Nephron progenitor cell (in vitro differentiated cells): ENCODE measurements around the gene SHISAL2A.

ENCODE experiments used
- DNase-seq: peaks from one replicate; pipeline ENCODE4 v3.0.0; 2021
- H3K27ac Mint-ChIP-seq: 2 replicates; pipeline ENCODE4 v1.8.0; 2021; ENCODE audit warnings: mild to moderate bottlenecking, moderate library complexity, mixed read lengths
- H3K27me3 Mint-ChIP-seq: 2 replicates; pipeline ENCODE4 v1.8.0; 2021; ENCODE audit warnings: mild to moderate bottlenecking, low read depth, mixed read lengths; ENCODE audit not compliant: poor library complexity
- H3K36me3 Mint-ChIP-seq: 2 replicates; pipeline ENCODE4 v1.8.0; 2021; ENCODE audit warnings: low read depth, mixed read lengths
- H3K4me1 Mint-ChIP-seq: 2 replicates; pipeline ENCODE4 v1.8.0; 2021; ENCODE audit warnings: mixed read lengths
- H3K4me3 Mint-ChIP-seq: 2 replicates; pipeline ENCODE4 v1.8.0; 2021; ENCODE audit warnings: mild to moderate bottlenecking, moderate library complexity, mixed read lengths
- H3K9me3 Mint-ChIP-seq: 2 replicates; pipeline ENCODE4 v1.8.0; 2021; ENCODE audit warnings: mild to moderate bottlenecking, moderate library complexity, mixed read lengths
- CTCF ChIP-seq: fragments of 200-600 bp; sonication (generic); IDR thresholded peaks from 2 replicates; pipeline ENCODE4 v1.5.0; 2021; ENCODE audit warnings: antibody characterized with exemption

Gene SHISAL2A

DNA sequence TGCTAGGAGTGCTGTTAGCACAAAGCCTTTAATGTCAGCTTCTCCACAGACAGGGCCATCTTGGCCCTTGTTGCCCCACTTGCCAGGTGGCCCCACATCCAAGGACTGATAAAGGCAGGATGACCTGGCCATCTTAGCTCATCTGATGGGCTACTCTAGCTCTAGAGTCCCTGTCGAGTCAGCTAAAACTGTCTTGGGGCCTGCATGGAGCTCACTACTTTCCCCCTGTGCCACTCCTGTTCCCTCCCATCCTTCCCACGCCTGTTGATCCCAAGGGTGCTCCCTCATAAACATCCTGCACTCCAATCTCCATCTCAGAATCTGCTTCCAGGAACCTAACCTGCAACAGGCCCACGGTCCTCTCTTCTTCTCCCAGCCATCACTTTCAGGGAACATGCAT is 31.4 kb upstream of the SHISAL2A start:
- no peak for TF ChIP-seq CTCF
- Mint-ChIP-seq H3K27me3 (peaks cover 28% of the 10 kb centered on the region), H3K4me1 (peaks cover 31% of the 10 kb centered on the region), H3K27ac (no peak overlapping the region), H3K36me3 (peaks cover 9% of the 10 kb centered on the region), H3K4me3 (peak overlapping the region; percentile 76), H3K9me3 (no peaks in the 10 kb centered on the region)
- DNase-seq = no peak

- no peak for TF ChIP-seq CTCF
- Mint-ChIP-seq H3K27me3 (peaks cover 28% of the 10 kb centered on the region), H3K36me3 (peaks cover 16% of the 10 kb centered on the region), H3K27ac (no peak within 1 kb of the TSS), H3K4me3 (peak within 1 kb of the TSS; percentile 81), H3K9me3 (no peaks in the 10 kb centered on the region), H3K4me1 (peaks cover 31% of the 10 kb centered on the region)
- DNase-seq = peak; percentile 68
Observed at GRCh38 chr1:52601991-52602855, 30.7 kb upstream of the SHISAL2A start, which contains the start of gene GPX7. Gene GPX7, plus strand, starts transcription at chr1:52602371. Its CDS starts 39 bp downstream, at chr1:52602410.

DNA sequence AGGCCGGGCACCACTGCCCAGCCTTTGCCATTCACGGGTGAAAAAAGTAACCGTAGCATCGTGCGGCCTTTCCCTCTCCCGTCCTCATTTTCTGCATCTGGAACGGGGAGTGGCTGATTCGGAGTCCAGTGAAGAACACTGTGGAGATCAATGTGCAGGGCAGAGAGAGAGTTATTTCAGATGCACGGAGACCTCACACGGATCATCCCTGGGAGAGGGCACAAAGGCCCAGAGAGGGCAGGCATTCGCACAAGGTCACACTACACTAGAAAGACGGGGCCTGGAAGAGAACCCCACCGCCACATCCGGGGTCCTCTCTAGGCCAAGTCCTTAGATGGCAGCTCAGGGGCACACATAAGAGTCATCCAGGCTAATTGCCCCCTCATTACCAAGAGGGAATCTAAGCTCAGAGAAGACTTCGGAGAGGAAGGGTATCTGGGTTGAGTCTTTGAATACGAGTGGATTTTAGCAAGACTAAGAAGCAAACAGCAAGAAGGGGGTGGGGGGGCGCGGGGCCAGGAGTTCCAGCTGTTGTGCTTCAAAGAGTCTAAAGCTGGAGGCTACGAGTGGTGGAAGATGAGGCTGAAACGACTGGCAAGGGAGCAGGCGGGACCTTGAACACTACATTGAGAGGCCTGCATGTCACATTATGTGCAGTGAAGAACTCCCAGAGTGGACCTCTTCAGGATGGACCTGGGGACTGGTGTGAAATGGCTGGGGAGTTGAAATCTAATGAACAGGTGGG is 29.9 kb upstream of the SHISAL2A start:
- H3K4me1 Mint-ChIP-seq = peaks cover 31% of the 10 kb centered on the region
- H3K27me3 Mint-ChIP-seq = peaks cover 27% of the 10 kb centered on the region
- no peak for TF ChIP-seq CTCF
- DNase-seq = no peak
- peaks cover 24% of the 10 kb centered on the region for H3K36me3 Mint-ChIP-seq
- H3K27ac Mint-ChIP-seq = no peak overlapping the region
- H3K4me3 Mint-ChIP-seq = peak overlapping the region; percentile 81
- H3K9me3 Mint-ChIP-seq = no peaks in the 10 kb centered on the region

DNA sequence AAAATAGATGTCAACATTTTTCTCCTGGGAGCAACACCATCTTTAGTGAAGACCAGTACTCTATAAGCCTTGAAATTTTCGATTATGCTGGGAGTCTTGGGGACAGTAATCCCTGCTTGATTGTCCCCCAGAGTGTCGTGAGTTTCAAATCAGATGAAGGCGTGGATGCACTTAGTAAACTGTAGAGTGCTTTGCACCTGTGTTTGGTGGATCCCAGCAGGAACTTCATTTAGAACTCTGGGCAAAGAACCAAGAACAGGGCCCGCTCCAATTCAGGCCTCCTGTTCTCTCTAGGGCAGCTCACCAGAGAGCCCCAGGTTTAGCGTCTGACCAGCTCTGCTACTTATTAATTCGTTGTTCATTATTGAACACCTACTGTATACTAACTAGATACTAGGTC is 29.3 kb upstream of the SHISAL2A start:
- no peak overlapping the region for H3K27ac Mint-ChIP-seq
- H3K27me3 Mint-ChIP-seq = peaks cover 22% of the 10 kb centered on the region
- peaks cover 30% of the 10 kb centered on the region for H3K36me3 Mint-ChIP-seq
- H3K9me3 Mint-ChIP-seq = no peaks in the 10 kb centered on the region
- TF ChIP-seq CTCF = no peak
- no peak for DNase-seq
- H3K4me3 Mint-ChIP-seq = peak overlapping the region; percentile 81
- peaks cover 31% of the 10 kb centered on the region for H3K4me1 Mint-ChIP-seq

DNA sequence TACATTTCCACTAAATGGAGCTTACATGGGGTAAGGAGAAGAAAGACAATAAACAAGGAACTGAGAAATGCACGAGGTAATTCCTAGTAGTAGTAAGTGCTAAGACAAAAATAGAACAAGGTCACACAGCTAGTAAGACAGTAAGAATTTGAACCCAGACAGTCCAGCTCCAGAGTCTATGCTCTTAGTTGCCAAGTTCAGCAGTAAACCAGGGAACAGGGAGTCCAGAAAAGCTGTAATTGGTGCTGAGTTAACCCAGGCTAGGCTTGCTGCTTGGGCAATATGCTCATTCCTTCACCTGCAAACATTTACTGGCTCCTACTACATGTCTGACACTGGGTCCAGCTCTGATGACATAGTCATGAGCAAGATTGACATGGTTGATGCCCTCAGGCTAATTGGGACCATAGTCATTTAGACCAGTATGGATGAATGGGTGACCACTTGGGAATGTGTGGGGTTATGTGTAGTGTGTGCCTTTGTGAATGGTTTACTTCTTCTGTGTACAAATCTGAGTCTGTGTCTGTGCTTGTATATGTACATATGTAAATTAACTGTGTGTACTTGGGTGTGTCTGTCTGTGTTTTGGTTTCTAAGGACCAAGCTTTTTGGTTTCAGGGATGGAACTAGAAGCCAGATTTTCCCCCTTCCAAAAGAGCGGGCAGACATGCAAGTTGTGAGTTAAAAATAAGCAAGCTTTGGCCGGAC is 28.8 kb upstream of the SHISAL2A start:
- Mint-ChIP-seq H3K4me1 (peaks cover 31% of the 10 kb centered on the region), H3K36me3 (peaks cover 35% of the 10 kb centered on the region), H3K9me3 (no peaks in the 10 kb centered on the region), H3K27me3 (peaks cover 22% of the 10 kb centered on the region), H3K4me3 (no peak overlapping the region), H3K27ac (no peak overlapping the region)
- TF ChIP-seq CTCF = no peak
- DNase-seq = no peak
